ENCODE results near the gene RHOH. TPM values are rescaled to one million over a fixed set of nuclear protein-coding genes. Genes with fewer than 3 reads are reported as not detected.

The RHOH gene
- total RNA-seq, 4 donors from 2014 or later = 0.13 to 3.6 (median 2.7) TPM

GRCh38 chr4:40193016-40193571 is 3.7 kb upstream of the RHOH start:
- peaks cover 0 to 8% (median 0%) of the 10 kb centered on the region in 4 donors for H3K27me3 ChIP-seq
- TF ChIP-seq EP300 (IDR thresholded peaks at IDR 0.05) (no peak), POLR2A (IDR thresholded peaks at IDR 0.05; ENCODE audit: low read depth) (no peak), CTCF (IDR thresholded peaks at IDR 0.05) (no peak), POLR2AphosphoS5 (IDR thresholded peaks at IDR 0.05) (no peak)

DNA sequence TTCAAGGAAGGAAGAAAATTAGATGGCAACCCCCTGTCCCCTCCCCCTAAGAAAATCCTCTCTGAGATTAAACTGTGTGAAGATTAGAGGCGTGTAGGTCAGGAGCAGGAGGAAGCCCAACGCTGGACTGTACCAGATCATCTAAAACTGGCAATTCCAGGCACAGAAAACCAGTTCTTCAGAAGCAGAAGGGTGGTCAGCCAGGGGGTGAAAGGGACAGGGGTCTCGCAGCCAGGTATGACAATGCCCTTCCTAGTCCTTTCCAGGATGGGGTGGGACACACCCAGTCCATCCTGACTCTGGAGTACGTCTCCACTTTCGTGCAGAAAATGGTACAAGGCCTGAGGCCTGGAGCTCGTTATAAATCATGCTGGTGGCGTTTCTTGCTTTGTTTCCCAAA is 3.3 kb upstream of the RHOH start:
- WGBS = 84% methylated on average over 7 of the region's 7 CpGs
- TF ChIP-seq POLR2A (IDR thresholded peaks at IDR 0.05; ENCODE audit: low read depth) = no peak
- TF ChIP-seq POLR2AphosphoS5 (IDR thresholded peaks at IDR 0.05) = no peak
- no peak for TF ChIP-seq CTCF (IDR thresholded peaks at IDR 0.05)
- no peak for TF ChIP-seq EP300 (IDR thresholded peaks at IDR 0.05)
- intact Hi-C loops (cut with DNase I) = no loop called here
- peaks cover 0 to 8% (median 0%) of the 10 kb centered on the region in 4 donors for H3K27me3 ChIP-seq
- H3K4me3 ChIP-seq = no peak overlapping the region
- H3K4me1 ChIP-seq = no peaks in the 10 kb centered on the region
- H3K27ac ChIP-seq (replicated peaks in 1 of 4) = no peak overlapping the region
- DNase-seq (ENCODE audit: extremely low spot score) = no peak
- H3K9me3 ChIP-seq = no peaks in the 10 kb centered on the region
- no peaks in the 10 kb centered on the region for H3K36me3 ChIP-seq

More at GRCh38 chr4:40193016-40193571, 3.7 kb upstream of the RHOH start:
- WGBS = 66% methylated on average over 11 of the region's 11 CpGs
- intact Hi-C loops (cut with DNase I) = no loop called here
- H3K4me3 ChIP-seq = no peak overlapping the region
- H3K27ac ChIP-seq (replicated peaks in 1 of 4) = no peak overlapping the region
- no peaks in the 10 kb centered on the region for H3K9me3 ChIP-seq
- no peaks in the 10 kb centered on the region for H3K36me3 ChIP-seq
- H3K4me1 ChIP-seq = no peaks in the 10 kb centered on the region
- DNase-seq (ENCODE audit: extremely low spot score) = no peak

DNA sequence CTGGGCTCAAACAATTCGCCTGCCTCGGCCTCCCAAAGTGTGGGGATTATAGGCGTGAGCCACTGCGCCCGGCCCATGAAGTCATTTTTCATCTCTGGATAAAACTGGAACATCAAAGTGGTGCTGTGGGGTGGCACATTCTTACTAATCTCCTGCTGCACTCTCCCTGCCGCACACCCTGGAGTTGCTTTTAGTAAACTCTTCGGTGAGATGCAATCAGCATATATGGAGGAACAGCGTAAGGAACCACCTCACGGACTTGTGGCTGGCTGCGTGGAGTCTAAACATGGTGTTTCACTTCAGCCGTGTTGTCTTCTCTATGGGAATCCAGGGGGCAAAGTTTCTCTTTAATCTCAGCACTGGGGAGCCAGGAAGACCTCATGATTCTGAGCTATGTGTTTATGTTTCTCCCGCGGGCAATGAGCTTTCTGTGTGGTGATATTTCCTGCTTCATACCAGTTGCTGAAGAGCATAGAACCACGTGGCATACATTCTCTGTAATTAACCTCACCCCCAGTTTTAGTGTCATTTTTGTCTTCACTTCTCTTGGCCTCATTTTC is 2.1 kb upstream of the RHOH start:
- TF ChIP-seq POLR2A (IDR thresholded peaks at IDR 0.05; ENCODE audit: low read depth) (no peak), POLR2AphosphoS5 (IDR thresholded peaks at IDR 0.05) (no peak), EP300 (IDR thresholded peaks at IDR 0.05) (no peak), CTCF (IDR thresholded peaks at IDR 0.05) (no peak)
- peaks cover 0 to 8% (median 0%) of the 10 kb centered on the region in 4 donors for H3K27me3 ChIP-seq
- H3K9me3 ChIP-seq = no peaks in the 10 kb centered on the region
- DNase-seq (ENCODE audit: extremely low spot score) = no peak
- H3K27ac ChIP-seq (replicated peaks in 1 of 4) = no peak overlapping the region
- H3K4me3 ChIP-seq = no peak overlapping the region
- H3K4me1 ChIP-seq = no peaks in the 10 kb centered on the region
- H3K36me3 ChIP-seq = no peaks in the 10 kb centered on the region
- intact Hi-C loops (cut with DNase I) = no loop called here
- WGBS = 54% methylated on average over 11 of the region's 14 CpGs

GRCh38 chr4:40195182-40196177 is 1.4 kb upstream of the RHOH start:
- H3K36me3 ChIP-seq = no peaks in the 10 kb centered on the region
- intact Hi-C loops (cut with DNase I) = no loop called here
- H3K4me3 ChIP-seq = no peak overlapping the region
- WGBS = 95% methylated on average over 10 of the region's 10 CpGs
- no peak overlapping the region for H3K27ac ChIP-seq (replicated peaks in 1 of 4)
- H3K4me1 ChIP-seq = no peaks in the 10 kb centered on the region
- peaks cover 0 to 8% (median 0%) of the 10 kb centered on the region in 4 donors for H3K27me3 ChIP-seq
- H3K9me3 ChIP-seq = no peaks in the 10 kb centered on the region
- TF ChIP-seq EP300 (IDR thresholded peaks at IDR 0.05) = no peak
- no peak for TF ChIP-seq CTCF (IDR thresholded peaks at IDR 0.05)
- TF ChIP-seq POLR2A (IDR thresholded peaks at IDR 0.05; ENCODE audit: low read depth) = no peak
- no peak for TF ChIP-seq POLR2AphosphoS5 (IDR thresholded peaks at IDR 0.05)
- no peak for DNase-seq (ENCODE audit: extremely low spot score)

Data from esophagus muscularis mucosa (tissue), 4 donors.